ENCODE results near the gene KDM5B.

KDM5B gene

DNA sequence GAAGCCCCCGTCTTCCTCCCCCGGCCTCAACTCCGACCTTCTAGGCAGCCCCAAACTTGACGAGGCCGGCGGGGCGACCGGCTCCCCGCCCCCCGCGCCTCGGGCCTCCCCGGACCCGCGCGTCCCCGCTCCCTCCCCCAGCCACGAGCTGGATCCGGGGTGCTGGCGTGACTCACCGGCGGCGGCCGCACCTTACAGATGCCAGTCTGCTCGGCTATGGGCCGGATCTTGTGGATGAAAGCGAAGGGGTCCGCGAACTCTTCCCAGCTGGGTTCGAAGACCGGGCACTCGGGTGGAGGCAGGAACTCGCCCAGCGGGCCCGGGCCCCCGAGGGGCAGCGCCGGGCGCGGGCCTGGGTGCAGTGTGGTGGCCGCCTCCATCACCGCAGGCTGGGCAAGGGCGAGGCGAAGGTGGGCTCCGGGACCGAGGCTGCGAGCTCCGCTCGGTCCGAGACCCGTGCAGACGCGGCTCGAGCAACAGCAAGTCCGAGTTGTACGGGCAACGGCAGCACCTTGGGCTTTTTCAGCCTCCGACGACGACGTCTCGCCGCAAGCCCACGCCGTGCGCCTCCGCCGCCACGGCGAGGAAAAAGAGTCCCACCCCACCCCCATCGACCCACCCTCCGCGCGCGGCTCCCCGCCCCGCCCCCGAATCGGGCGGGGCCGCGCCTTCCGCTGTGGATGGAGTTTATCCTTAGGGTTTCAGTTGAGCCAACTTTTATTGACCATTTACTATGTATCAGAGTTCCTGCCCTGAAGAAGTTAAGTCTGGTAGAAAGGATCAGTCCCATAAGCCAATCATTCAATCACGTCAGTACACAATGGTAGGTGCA, at the start of gene KDM5B:
Gene KDM5B, minus strand, starts transcription at position 496 of the 832 bp plus-strand sequence. Its CDS starts 116 bp downstream, at position 380.
- ChIA-PET CTCF (no interaction called here), POLR2A (interaction anchor here (0.8 to 1.3 kb wide), 3 partner anchors 12 to 473 kb away, joined by 3 to 4 read pairs (median 4); no protein-coding TSS in a partner anchor)
- TF ChIP-seq ZNF384 (IDR thresholded peaks at IDR 0.05) (no peak), NFRKB (IDR thresholded peaks at IDR 0.05) (no peak), FOXA1 (IDR thresholded peaks at IDR 0.05) (no peak), LEF1 (IDR thresholded peaks at IDR 0.05; ENCODE audit: borderline replicate concordance) (no peak), L3MBTL2 (conservative IDR thresholded peaks at IDR 0.05) (peak; percentile 49; the same call in 1 of the 2 replicates), SP1 (IDR thresholded peaks at IDR 0.05) (no peak), ELF4 (IDR thresholded peaks at IDR 0.05) (peak; percentile 35; the same call in 1 of the 2 replicates), FOXK2 (IDR thresholded peaks at IDR 0.05) (no peak), ARNT (IDR thresholded peaks at IDR 0.05) (no peak), TARDBP (IDR thresholded peaks at IDR 0.05) (no peak)
- DNase-seq (ENCODE audit: extremely low spot score): peak; percentile 76

DNA sequence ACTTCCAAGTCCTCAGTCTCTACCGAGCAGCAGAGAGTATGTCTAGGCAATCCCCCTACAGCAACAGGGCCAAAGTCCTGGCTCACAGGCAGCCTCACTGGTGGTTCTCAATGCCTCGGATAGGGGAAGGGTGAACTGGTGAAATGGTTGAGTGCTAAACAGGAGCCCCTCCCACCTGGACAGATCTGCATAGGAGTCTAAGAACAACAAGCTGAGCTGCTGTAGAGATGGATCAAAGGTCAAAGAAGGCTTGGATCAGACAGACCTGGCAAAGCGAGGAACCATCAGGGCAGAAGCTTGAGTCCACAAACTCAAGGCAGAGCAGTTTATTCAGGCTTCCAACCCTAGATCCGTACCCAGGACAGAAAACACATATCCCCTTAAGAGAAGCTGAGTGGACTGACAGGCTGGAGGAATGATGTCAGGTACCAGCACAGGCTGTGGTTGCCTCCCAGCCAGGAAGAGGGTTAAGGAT, 49.0 kb upstream of the KDM5B start:
- CTCF ChIA-PET: no interaction called here
- POLR2A ChIA-PET: no interaction called here
- DNase-seq (ENCODE audit: extremely low spot score): no peak
- TF ChIP-seq L3MBTL2 (conservative IDR thresholded peaks at IDR 0.05) (no peak), CTBP1 (IDR thresholded peaks at IDR 0.05; ENCODE audit: borderline replicate concordance) (no peak), FOXM1 (IDR thresholded peaks at IDR 0.05; ENCODE audit: borderline replicate concordance) (no peak), TARDBP (IDR thresholded peaks at IDR 0.05) (no peak), SUZ12 (IDR thresholded peaks at IDR 0.05) (no peak), ZNF384 (IDR thresholded peaks at IDR 0.05) (no peak), BHLHE40 (IDR thresholded peaks at IDR 0.05; ENCODE audit: borderline replicate concordance) (no peak), ARNT (IDR thresholded peaks at IDR 0.05) (no peak), LEF1 (IDR thresholded peaks at IDR 0.05; ENCODE audit: borderline replicate concordance) (no peak), NFRKB (IDR thresholded peaks at IDR 0.05) (no peak), FOXA1 (IDR thresholded peaks at IDR 0.05) (no peak), ELF4 (IDR thresholded peaks at IDR 0.05) (no peak), SP1 (IDR thresholded peaks at IDR 0.05) (no peak), HDGF (IDR thresholded peaks at IDR 0.05; ENCODE audit: borderline replicate concordance) (no peak), FOXK2 (IDR thresholded peaks at IDR 0.05) (no peak)
- TF ChIP-seq, protein P1, sequence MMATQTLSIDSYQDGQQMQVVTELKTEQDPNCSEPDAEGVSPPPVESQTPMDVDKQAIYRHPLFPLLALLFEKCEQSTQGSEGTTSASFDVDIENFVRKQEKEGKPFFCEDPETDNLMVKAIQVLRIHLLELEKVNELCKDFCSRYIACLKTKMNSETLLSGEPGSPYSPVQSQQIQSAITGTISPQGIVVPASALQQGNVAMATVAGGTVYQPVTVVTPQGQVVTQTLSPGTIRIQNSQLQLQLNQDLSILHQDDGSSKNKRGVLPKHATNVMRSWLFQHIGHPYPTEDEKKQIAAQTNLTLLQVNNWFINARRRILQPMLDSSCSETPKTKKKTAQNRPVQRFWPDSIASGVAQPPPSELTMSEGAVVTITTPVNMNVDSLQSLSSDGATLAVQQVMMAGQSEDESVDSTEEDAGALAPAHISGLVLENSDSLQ (IDR thresholded peaks at IDR 0.05): no peak

DNA sequence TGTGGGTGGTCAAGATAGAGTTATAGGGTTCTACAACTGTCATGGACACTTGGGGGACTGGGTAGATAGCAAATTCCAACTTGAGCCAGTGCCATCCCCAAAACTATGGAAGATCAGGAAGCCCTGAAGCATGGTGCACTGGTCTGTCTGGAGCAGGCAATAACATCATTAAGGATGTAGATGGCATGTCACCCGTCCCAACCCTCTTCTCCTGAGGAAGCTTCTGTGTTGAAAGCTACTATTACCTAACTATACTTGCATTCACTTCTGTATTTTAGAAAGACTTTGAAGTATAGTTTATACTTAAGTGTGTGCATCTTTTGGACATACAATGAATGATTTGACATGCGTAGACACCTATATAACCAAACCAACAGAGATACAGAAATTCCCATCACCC, 47.8 kb upstream of the KDM5B start:
- ChIA-PET CTCF (no interaction called here), POLR2A (no interaction called here)
- no peak for DNase-seq (ENCODE audit: extremely low spot score)
- TF ChIP-seq CTBP1 (IDR thresholded peaks at IDR 0.05; ENCODE audit: borderline replicate concordance): no peak
- no peak for TF ChIP-seq TARDBP (IDR thresholded peaks at IDR 0.05)
- TF ChIP-seq FOXK2 (IDR thresholded peaks at IDR 0.05): no peak
- TF ChIP-seq LEF1 (IDR thresholded peaks at IDR 0.05; ENCODE audit: borderline replicate concordance): no peak
- TF ChIP-seq, protein P1 (IDR thresholded peaks at IDR 0.05): no peak
- TF ChIP-seq BHLHE40 (IDR thresholded peaks at IDR 0.05; ENCODE audit: borderline replicate concordance): no peak
- TF ChIP-seq SUZ12 (IDR thresholded peaks at IDR 0.05): no peak
- TF ChIP-seq FOXM1 (IDR thresholded peaks at IDR 0.05; ENCODE audit: borderline replicate concordance): no peak
- no peak for TF ChIP-seq L3MBTL2 (conservative IDR thresholded peaks at IDR 0.05)

DNA sequence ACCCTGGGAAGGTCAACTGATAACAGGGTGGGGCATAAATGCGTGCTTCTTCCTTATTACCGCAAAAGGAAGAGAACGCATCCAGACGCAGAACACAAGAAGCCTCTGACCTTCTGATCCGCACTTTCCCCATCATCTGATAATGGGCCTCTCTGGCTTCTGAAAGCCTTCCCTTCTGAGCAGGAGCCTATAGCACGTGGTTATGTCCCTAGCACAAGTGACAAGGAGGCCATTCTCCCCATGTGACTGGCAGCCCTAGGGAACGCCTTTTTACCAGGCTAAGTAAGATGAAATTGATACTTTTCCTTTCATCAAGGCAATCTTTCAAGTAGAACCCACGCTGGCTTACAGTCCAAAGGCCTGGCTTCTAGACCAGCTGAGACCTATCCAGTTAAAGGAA, 46.6 kb upstream of the KDM5B start:
- CTCF ChIA-PET: interaction anchor here (1.0 kb wide), 1 partner anchor 64 kb away, joined by 4 read pairs; no protein-coding TSS in a partner anchor
- TF ChIP-seq NFRKB (IDR thresholded peaks at IDR 0.05) (no peak), LEF1 (IDR thresholded peaks at IDR 0.05; ENCODE audit: borderline replicate concordance) (no peak), ARNT (IDR thresholded peaks at IDR 0.05) (no peak), FOXK2 (IDR thresholded peaks at IDR 0.05) (no peak)
- no peak for DNase-seq (ENCODE audit: extremely low spot score)
- POLR2A ChIA-PET: interaction anchor here (1.1 kb wide), 1 partner anchor 44 kb away, joined by 3 read pairs; the partner anchor contains the start of gene PCAT6

DNA sequence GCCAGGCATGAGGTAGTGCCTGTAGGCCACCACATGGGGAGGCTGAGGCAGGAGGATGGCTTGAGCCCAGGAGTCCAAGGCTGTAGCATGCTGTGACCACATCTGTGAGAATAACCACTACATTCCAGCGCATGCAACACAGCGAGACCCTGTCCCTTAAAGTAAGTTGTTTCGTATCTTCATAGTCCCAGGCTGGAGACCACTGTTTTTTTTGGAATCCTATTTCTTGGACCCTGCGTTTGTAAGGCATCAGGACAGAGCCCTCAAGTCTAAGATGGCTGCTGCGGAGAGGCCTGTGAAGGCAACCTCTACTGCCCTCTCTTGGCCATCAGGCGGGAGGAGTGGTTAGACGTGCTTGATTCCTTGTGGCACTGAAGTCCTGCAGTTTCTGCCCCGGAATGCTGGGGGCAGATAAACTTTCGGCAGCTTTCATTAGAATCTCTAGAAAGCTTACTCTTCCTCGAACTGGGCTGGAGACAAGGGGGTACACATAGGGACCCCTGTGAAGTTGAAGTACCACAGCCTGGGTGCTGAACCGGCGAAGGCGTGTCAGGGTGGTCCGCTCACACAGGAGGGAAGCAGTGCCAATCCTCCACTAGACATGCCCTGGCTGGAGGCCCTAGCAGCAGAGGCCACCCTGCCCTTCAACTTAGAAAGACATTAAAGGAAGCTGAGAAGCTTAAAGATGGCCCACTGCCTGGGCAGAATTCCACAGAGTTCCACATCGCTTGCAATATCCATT, 44.1 kb upstream of the KDM5B start:
- TF ChIP-seq HDGF (IDR thresholded peaks at IDR 0.05; ENCODE audit: borderline replicate concordance) (0 out of 2 replicates have a peak, but pooled peaks have one; percentile 13), SP1 (IDR thresholded peaks at IDR 0.05) (no peak), L3MBTL2 (conservative IDR thresholded peaks at IDR 0.05) (peak; percentile 48; the same call in 1 of the 2 replicates)
- POLR2A ChIA-PET: no interaction called here
- CTCF ChIA-PET: interaction anchor here (0.7 to 1.1 kb wide), 3 partner anchors 10 to 531 kb away, joined by 3 to 4 read pairs (median 4); no protein-coding TSS in a partner anchor
- peak; percentile 87 for DNase-seq (ENCODE audit: extremely low spot score)

DNA sequence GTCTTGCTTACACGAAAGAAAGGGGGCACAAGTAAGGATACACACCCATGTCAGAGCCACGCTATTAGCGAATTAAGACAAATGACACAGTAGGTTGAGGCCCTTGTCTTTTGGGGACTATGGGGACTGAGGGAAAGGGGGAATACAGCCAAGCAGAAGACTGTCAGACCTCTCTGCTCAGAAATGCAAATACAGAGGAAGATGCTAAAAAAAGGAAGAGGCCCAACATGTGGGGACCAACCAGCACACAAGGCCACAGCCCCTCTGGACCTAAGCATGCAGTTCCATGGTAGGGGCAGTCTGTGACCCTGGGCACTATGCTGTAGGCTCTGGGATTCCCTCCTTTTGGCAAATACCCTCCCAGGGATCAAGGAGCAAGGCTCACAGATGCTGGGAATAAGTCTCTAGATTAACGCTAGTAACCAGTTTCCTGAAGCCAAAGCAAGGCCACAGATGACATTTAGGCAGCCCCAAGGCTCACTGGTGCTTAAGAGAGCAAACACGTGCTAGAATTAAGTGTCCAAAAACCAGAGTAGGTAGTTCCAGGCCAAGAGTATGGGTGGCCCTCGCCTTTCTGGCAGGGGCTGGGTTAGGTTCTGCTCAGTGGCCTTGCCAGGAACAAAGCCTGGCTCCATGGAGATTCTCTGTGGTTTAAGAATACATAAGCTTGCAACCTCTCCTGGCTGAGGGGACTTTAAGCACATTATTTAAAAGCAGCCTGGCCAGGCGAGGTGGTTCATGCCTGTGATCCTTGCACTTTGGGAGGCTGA, 42.6 kb upstream of the KDM5B start:
- ChIA-PET POLR2A (no interaction called here), CTCF (no interaction called here)
- TF ChIP-seq CTBP1 (IDR thresholded peaks at IDR 0.05; ENCODE audit: borderline replicate concordance) (no peak), TARDBP (IDR thresholded peaks at IDR 0.05) (no peak), NFRKB (IDR thresholded peaks at IDR 0.05) (no peak), ELF4 (IDR thresholded peaks at IDR 0.05) (no peak), HDGF (IDR thresholded peaks at IDR 0.05; ENCODE audit: borderline replicate concordance) (no peak), BHLHE40 (IDR thresholded peaks at IDR 0.05; ENCODE audit: borderline replicate concordance) (no peak), FOXA1 (IDR thresholded peaks at IDR 0.05) (no peak), FOXK2 (IDR thresholded peaks at IDR 0.05) (no peak), L3MBTL2 (conservative IDR thresholded peaks at IDR 0.05) (no peak), ARNT (IDR thresholded peaks at IDR 0.05) (no peak), ZNF384 (IDR thresholded peaks at IDR 0.05) (no peak), FOXM1 (IDR thresholded peaks at IDR 0.05; ENCODE audit: borderline replicate concordance) (no peak), SUZ12 (IDR thresholded peaks at IDR 0.05) (no peak), LEF1 (IDR thresholded peaks at IDR 0.05; ENCODE audit: borderline replicate concordance) (no peak), SP1 (IDR thresholded peaks at IDR 0.05) (no peak)
- TF ChIP-seq, protein P1 (IDR thresholded peaks at IDR 0.05): no peak
- DNase-seq (ENCODE audit: extremely low spot score): no peak

Measured in HEK293T (cell line).